A673 (cell line): Measurements from ENCODE around the gene MYO18B.

Experiments
- EZH2 ChIP-seq: fragments of 200-600 bp; sonication (generic); IDR thresholded peaks from 2 replicates; pipeline ENCODE4 v1.6.1; 2017; ENCODE audit warnings: borderline replicate concordance, low read depth, mild to moderate bottlenecking, mixed read lengths, antibody characterized with exemption, low read length; ENCODE audit not compliant: poor library complexity, severe bottlenecking
- TF ChIP-seq, protein P1 (sequence below): fragments of 300-800, 200-600 bp; sonication (generic); conservative IDR thresholded peaks from 2 replicates; pipeline ENCODE4 v1.5.1; 2017; ENCODE audit warnings: low read depth, mild to moderate bottlenecking, antibody characterized with exemption, low read length, moderate library complexity, mixed read lengths

DNA sequence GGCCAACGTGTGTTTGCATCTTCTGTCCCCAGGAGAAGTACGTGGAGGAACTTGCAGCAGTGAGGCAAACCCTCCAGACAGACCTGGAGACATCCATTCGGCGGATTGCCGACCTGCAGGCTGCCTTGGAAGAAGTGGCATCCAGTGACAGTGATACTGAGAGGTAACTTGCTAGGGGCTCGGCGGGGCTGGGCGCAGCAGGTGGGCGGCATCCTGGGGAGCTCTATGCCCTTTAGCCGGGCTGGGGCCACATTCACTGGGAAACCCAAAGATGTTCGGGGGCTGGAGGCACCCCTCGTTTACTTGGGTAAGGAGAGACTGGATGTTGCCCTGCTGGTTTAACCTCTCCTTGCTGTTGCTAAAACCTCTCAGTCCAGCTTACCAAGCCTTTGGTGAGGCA is 250.3 kb downstream of the MYO18B start:
- TF ChIP-seq, protein P1, sequence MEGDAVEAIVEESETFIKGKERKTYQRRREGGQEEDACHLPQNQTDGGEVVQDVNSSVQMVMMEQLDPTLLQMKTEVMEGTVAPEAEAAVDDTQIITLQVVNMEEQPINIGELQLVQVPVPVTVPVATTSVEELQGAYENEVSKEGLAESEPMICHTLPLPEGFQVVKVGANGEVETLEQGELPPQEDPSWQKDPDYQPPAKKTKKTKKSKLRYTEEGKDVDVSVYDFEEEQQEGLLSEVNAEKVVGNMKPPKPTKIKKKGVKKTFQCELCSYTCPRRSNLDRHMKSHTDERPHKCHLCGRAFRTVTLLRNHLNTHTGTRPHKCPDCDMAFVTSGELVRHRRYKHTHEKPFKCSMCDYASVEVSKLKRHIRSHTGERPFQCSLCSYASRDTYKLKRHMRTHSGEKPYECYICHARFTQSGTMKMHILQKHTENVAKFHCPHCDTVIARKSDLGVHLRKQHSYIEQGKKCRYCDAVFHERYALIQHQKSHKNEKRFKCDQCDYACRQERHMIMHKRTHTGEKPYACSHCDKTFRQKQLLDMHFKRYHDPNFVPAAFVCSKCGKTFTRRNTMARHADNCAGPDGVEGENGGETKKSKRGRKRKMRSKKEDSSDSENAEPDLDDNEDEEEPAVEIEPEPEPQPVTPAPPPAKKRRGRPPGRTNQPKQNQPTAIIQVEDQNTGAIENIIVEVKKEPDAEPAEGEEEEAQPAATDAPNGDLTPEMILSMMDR = no peak
- TF ChIP-seq EZH2 = no peak
